GM06990 (cell line): ENCODE measurements around the gene ALDH1A3.

Experiments used
- DNase-seq: peaks from one replicate; pipeline ENCODE4 v3.0.0-alpha.2; 2011; ENCODE audit not compliant: insufficient read length; ENCODE audit errors: extremely low read depth
- H3K27me3 ChIP-seq: replicated peaks from 2 replicates; pipeline ENCODE4 v1.6.0; 2011; ENCODE audit warnings: low read length; ENCODE audit not compliant: control insufficient read depth, insufficient read depth
- H3K36me3 ChIP-seq: 2 replicates; pipeline ENCODE4 v1.5.1; 2011; ENCODE audit warnings: low read length; ENCODE audit not compliant: control insufficient read depth, insufficient read depth
- H3K4me3 ChIP-seq: replicated peaks from 2 replicates; pipeline ENCODE4 v1.5.1; 2011; ENCODE audit warnings: low read depth, mild to moderate bottlenecking, control low read depth, low read length
- TF ChIP-seq, protein P1 (sequence below): IDR thresholded peaks from 2 replicates; pipeline ENCODE4 v1.5.1; 2011; ENCODE audit warnings: low read length, control low read depth, mild to moderate bottlenecking, inconsistent platforms; ENCODE audit not compliant: insufficient read depth, poor library complexity, severe bottlenecking

The ALDH1A3 gene

GRCh38 chr15:100899601-100900000, 20.0 kb downstream of the ALDH1A3 start:
- DNase-seq: no peak
- H3K4me3 ChIP-seq: no peak overlapping the region

GRCh38 chr15:100900136-100900794, 20.6 kb downstream of the ALDH1A3 start:
- H3K4me3 ChIP-seq: no peak overlapping the region
- H3K27me3 ChIP-seq: peaks cover 5% of the 10 kb centered on the region
- TF ChIP-seq, protein P1, sequence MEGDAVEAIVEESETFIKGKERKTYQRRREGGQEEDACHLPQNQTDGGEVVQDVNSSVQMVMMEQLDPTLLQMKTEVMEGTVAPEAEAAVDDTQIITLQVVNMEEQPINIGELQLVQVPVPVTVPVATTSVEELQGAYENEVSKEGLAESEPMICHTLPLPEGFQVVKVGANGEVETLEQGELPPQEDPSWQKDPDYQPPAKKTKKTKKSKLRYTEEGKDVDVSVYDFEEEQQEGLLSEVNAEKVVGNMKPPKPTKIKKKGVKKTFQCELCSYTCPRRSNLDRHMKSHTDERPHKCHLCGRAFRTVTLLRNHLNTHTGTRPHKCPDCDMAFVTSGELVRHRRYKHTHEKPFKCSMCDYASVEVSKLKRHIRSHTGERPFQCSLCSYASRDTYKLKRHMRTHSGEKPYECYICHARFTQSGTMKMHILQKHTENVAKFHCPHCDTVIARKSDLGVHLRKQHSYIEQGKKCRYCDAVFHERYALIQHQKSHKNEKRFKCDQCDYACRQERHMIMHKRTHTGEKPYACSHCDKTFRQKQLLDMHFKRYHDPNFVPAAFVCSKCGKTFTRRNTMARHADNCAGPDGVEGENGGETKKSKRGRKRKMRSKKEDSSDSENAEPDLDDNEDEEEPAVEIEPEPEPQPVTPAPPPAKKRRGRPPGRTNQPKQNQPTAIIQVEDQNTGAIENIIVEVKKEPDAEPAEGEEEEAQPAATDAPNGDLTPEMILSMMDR: no peak
- no peak for DNase-seq
- H3K36me3 ChIP-seq: no peaks in the 10 kb centered on the region

More at GRCh38 chr15:100899601-100900000, 20.0 kb downstream of the ALDH1A3 start:
- TF ChIP-seq, protein P1: no peak
- Histone ChIP-seq H3K27me3 (peaks cover 5% of the 10 kb centered on the region), H3K36me3 (no peaks in the 10 kb centered on the region)

DNA sequence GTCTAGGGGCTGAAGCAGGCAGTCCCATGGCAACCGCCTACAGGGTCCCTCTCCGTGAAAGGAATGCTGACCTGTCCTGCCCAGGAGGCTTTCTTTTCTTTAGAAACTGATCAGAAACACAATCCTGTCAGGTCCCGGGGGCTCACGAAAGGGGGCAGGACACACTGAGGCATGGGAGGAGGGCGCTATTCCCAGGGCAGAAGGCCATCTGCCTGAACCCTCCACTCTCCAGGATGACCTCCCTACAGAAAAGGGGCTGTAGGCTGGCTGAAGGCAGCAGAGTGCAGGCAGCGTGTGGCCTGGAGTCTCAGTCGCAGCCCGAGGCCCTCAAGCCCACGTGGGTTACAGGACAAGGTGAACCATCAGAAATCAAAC, 21.2 kb downstream of the ALDH1A3 start:
- TF ChIP-seq, protein P1: no peak
- Histone ChIP-seq H3K27me3 (peaks cover 5% of the 10 kb centered on the region), H3K4me3 (no peak overlapping the region), H3K36me3 (no peaks in the 10 kb centered on the region)
- no peak for DNase-seq

GRCh38 chr15:100901296-100901695, 21.7 kb downstream of the ALDH1A3 start:
- Histone ChIP-seq H3K36me3 (no peaks in the 10 kb centered on the region), H3K27me3 (peaks cover 5% of the 10 kb centered on the region), H3K4me3 (no peak overlapping the region)
- TF ChIP-seq, protein P1: no peak
- no peak for DNase-seq

GRCh38 chr15:100901702-100902435, 22.2 kb downstream of the ALDH1A3 start:
- Histone ChIP-seq H3K4me3 (no peak overlapping the region), H3K27me3 (peaks cover 5% of the 10 kb centered on the region), H3K36me3 (no peaks in the 10 kb centered on the region)
- no peak for DNase-seq
- TF ChIP-seq, protein P1: no peak
